Stimulated activated CD8-positive, alpha-beta memory T cell treated with anti-CD3 and anti-CD28 coated beads, Interleukin-15, amount 100 ng/mL, for 48 hours (primary cell): Measurements from ENCODE around the gene ZNF683.

Source experiments
- DNase-seq, 2 donors: peaks; one replicate each; pipeline ENCODE4 v3.0.0-alpha.2; 2020; ENCODE audit warnings: low read depth in 2 of 2

ZNF683 gene

DNA sequence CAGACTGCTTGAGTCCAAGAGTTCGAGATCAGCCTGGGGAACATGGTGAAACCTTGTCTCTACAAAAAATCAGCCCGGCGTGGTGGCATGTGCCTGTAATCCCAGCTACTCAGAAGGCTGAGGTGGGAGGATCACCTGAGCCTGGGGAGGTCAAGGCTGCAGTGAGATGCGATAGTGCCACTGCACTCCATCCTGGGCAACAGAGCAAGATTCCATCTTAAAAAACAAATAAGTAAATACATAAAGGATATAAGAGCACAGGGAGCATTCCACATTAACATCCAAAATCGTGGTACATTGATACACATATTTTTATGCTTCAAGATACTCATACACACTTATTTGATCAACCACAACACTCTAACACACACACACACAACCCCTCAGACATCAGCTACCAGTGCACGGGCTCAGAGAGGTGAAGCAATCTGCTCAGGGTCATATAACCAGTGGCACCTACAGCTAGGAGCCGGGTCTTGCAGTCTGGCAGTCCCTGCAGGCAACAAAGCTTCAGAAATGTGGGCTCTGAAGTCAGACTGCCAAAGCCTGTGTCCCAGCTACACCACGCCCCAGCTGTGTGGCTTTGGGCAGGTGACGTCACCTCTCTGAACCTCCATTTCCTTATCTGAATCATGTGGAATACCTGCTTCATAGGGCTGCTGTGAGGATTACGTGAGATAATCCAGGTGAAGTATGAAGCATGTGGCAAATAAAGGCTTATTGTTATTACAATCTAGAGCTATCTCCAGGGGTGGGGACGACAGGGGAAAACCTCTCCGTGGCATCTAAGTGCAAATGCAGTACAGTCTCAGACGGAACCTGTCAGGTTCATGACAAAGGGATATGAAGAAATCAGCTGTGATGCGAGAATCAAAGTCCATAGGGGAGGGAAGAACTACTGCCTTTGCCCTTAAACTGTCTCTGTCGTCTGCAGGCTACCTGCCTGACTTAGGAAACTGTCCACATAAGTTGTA lies 13.9 kb downstream of the ZNF683 start:
- peak; percentile 57 to 65 for DNase-seq

DNA sequence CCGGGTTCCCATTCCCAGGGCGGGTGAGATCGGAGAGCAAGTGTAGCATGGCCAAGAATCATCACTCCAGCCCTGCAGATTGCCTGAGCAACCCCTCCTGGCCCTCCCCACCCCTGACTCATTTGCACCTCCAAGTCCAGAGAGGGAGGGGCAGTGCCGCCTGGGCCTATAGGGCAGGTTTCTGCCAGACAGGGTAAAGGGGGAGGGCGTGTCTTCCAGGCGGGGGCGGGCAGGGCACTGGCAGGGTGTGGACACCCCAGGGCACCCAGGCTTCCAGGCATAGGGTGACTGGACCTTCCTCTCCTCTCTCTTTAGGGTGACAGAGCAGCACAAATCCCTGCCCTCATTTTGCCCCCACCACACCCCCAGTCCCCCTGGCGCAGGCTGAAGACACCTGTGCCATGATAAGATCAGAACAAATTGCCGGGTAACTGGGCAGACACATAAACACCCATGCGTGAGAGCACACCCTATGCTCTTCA lies 15.4 kb downstream of the ZNF683 start:
- DNase-seq: no peak

DNA sequence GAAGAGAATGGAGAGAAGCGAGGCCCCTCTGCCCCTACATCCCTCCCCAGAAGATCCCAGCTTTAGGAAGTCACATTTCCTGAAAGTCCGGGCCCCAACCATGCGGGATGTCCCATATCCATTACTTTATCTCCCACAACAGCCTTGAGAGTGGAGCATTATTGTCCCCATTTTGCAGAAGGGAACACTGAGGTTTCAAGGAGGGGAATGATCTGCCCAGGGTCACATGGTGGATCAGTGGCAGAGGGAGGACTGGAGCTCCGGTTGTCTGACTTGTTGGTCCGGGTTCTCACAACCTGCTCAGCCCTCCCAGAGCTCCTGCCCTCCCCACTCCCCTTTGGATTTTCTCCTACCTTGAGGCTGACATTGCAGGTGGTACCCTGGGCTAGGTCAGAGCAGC lies 16.4 kb downstream of the ZNF683 start:
- DNase-seq: no peak

DNA sequence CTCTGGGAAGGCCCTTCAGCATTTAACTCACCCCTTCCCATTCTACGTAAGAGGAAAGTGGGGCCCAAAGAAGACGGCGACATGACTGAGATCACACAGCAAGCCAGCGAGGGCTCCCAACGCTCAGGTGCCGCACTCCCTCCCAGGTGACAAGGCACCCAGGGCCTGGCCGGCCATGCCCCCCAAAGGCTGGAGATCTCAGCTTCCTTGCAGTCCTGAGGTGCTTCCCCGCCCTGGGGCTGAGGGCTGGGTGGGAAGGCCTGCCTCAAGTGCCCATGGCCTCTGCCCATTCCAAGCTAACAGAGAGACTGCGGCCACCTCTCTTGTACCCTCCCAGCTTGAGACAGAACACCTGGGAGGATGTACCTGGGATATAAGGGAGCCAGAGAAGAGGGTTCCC lies 17.6 kb downstream of the ZNF683 start:
- no peak for DNase-seq

DNA sequence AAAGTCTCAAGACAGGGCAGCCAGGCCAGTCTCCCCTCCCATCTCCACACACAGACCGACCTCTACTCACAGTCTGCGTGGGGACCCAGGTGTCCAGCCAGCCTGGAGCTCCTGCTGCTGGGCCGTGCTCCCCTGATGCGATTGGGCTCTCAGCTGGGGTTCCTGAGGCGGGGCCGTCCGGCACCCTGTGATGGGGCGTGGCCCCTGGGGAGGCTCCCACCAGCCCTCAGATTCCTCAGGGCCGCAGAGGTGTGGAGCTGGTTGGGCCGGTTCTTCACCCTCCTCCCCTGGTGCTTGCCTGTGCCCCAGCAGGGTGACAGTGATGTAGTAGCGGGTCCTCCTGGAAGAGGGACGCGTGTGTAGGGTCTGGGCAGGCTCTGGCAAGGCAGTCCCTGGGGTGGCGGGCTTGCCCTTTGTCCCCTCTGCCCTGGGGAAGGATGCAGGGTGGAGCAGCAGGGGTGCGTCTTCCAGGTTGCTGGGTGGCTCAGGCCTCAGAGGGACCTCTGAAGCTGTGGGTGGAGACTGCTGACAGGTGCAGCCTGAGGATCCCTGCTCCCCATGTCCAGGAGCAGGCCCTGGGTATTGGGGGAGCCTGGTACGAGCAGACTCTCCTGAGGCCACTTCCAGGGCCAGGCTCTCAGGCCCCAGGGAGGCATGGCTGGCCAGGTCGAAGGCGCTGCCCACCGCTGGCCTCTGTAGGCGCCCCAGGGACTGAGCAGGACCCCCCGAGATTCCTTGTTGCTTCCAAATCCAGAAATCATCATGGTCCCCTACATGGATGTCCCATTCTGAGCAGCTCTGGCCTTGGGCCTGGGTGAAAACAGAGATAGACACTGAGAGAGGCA lies 18.4 kb downstream of the ZNF683 start, which contains the start of gene CRYBG2:
CRYBG2 (minus strand) TSS at position 155 of the 845 bp plus-strand sequence. CDS start 7,473 bp downstream, outside the sequence.
- no peak for DNase-seq

DNA sequence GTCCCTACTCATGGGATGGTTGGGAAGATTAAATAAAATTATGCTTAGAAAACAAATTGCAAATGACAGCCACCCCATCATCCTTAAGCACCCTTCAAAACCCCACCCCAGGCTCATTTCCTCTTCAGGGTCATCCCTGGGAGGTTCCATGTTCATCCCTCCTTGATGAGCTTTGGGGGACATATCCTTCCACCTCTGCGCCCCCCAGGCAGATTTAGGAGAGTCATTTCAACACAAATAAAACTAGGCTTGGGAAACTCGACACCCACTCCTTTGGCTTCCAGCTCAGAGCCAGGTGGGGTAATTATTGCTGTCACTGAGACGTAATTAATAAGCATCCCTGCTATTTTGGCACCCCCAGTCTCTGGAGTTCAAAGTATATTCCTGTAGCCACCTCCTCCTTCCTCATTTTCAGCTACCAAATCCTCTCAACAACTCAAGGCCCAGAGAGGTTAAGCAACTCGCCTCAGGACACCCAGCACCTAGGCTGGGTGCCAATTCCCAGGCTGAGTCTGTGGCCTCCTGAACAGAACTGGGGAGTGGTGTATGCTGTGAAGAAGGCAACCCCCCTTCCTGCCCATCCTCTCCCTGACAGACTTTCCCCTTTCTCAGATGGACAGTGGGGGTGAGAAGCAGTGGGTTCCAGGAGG lies 19.2 kb downstream of the ZNF683 start:
- DNase-seq: no peak

DNA sequence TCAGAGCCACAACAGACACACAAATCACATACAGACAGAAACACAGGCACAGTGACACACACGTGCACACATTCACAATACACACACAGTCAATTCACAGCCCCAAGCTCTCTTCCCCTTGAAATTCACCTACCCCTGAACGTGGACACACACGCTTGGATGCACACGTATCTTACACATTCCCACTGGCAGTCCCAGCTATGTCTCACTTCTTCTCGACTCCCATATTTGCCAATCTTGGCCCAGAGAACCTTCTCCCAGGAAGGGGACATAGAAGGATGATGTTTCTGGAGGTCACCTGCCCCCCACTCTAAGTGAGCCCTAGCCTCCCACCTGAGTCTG lies 20.2 kb downstream of the ZNF683 start:
- DNase-seq: no peak

DNA sequence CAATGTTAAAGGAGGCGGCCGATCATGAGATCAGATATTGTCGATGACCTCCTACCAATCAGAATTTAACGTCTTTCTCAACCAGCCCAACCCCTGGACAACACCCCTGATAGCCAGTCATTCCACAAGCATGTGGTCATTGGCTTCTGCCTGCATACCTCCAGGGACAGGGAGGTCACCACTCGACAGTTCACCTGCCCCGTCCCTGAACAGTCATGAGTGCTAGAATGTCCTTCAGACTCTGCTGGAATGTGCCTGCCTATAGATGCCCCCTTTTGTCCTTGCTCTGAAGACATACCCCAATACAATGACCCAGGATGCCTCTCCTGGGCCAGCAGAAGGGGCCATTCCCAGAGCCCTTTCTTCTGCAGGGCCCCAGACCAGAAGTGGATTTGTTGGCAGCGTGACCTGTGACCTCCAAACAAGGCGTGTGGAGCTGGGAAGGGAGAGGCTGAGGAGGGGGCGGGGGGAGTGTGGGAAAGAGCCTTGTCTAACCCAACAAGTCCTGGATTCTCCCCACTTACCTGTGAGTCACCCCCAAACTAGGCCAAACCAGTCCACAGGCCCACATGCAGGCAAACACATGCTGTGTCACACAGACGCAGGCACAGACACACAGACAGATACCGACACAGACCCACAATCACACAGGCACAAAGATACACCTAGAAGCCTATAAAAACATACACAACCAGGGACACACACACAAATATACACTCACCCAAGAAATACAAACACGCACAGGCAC lies 20.8 kb downstream of the ZNF683 start:
- DNase-seq: no peak

DNA sequence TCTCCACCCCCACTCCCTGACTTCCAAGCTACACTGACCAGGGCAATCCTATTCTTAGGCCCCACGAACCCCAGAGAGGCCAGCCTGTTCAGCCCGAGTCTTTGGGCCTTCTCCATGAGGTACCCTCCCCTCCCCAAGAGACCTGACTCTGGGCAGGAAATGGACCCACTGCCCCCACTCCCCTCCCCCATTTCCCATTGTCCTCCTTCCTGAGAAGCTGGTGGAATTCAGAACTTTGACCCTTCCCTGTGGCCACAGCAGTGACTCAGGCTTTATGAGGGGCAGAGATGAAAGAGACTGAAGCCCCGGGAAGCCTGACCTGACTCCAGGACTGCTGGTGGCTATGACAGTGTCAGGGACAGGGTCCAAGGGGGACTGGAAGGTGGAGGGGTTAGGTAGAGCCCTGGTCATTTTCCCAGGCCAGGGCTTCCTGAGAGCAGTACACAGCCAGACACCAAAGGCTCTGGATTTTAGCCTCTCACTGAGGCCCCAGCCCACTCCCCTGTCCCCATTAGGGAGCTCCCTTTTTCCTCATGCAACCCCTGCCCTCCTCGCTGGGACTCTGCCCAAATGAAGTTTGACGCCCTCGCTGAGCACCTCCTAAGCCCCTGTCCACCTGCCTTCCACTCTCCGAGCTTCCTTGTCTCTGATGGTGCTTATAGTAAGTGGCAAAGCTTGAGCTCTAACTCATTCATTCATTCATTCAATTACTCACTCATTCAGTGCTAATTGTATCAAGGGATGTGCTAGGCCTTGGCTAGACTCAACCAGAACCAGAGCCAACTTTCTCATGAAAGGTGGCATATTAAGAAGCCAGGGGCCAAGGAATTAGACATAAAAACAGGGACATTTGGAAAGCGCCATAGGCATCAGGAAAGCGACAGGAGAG lies 21.6 kb downstream of the ZNF683 start:
- no peak for DNase-seq

DNA sequence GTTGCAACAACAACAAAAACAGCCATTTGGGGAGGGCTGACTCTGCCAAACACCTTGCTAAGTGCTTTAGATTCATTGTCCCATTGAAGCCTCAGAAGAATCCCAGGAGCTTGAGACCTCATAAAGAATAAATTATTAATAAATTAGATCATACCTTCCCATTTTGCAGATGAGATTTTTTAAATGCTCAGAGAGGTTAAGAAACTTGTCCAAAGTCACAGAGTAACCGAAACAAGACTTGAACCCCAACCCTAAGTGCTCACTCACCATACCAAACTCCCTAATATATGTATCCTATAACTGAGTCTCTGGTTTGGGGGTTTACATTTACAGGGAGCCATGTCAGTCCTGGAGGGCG lies 22.2 kb downstream of the ZNF683 start:
- no peak for DNase-seq

DNA sequence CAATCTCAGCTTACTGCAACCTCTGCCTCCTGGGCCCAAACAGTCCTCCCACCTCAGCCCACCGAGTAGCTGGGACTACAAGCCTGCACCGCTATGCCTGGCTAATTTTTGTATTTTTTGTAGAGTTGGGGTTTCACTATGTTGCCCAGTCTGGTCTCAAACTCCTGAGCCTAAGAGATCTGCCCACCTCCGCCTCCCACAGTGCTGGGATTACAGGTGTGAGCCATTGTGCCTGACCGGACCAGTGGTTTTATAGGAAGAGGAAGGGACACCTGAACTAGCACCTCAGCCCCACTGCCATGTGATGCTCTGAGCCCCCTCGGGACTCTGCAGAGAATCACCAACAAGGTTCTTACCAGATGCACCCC lies 22.7 kb downstream of the ZNF683 start:
- no peak for DNase-seq

DNA sequence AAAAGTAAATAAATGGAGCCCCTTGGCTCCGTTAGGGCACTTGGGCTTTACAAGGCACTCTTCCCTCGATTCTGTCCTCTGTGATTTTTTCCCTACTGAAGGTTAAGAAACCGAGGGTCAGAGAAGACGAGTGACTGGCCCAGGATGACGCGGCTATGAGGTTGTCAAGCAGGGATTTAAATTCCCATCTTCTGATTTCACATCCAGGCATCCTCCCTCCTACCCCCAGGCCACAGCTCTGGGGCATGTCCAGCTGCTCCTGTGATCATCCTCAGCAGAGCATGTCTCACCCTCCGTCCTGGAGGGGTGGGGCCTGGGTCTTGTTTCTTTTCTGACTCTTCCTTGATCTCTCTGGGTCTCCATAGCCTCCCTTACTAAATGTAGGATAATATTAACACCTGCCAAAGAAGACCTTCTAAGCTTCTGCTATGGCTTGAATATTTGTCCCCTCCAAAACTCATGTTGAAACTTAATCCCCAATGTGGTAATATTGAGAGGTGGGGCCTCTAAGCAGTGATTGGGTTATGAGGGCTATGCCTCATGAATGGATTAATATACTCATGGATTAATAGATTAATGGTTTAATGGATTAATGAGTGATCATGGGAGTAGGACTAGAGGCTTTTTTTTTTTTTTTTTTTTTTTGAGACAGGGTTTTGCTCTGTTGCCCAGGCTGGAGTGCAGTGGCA lies 23.2 kb downstream of the ZNF683 start:
- DNase-seq: no peak

DNA sequence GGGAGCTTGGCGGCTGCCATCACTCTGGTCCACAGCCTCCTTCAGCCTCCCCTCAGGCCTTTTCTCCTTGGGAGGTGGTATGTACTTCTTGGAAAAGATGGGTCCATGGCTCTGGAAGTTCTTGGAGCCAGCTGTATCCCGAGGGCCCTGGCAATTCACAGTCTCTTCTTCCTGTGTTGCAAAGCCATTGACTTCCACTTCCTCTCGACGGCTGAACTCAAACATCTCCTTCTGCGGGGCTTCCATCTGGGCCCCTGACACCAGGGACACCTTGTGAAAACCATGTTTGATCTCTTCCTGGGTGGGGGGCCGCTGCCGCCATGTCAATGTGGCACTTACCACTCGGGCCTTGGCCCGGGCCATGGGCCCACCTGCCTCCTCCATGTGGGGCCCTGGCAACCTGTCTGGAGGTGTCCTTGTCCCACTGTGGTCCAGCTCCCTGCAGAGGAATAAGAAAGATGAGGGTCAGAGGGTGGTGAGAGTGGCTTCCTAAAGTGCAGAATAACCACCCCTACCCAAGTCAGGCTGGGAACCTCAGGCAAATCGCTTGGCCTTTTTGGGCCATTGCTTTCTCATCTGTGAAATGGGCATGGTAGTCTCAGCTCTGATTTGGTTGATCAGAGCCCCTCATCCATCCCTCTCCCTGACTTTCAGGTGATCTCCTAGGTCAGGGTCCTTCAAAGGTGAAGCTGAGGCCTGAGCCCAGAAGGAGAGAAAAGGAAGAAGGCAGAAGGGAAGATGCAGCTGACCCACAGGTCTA lies 26.1 kb downstream of the ZNF683 start:
- no peak for DNase-seq

DNA sequence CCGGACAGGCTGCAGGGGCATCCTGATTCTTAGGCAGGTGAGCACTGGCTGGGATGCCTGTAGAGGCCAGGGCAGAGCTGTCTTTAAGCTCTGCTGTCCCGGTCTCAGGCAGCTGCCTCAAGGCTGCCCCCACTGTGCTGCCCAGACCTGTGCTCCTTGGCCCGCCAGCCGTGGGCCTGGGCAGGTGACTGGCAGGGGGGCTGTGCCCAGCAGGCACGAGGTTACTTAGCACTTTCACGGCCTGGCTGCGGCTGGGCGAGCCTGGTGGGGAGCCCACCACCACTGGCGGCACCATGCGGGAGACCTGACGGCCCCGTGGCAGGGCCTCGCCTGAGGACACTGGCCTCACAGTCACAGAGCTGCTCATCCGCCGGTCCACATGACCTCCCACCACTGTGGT lies 26.8 kb downstream of the ZNF683 start:
- DNase-seq: no peak

DNA sequence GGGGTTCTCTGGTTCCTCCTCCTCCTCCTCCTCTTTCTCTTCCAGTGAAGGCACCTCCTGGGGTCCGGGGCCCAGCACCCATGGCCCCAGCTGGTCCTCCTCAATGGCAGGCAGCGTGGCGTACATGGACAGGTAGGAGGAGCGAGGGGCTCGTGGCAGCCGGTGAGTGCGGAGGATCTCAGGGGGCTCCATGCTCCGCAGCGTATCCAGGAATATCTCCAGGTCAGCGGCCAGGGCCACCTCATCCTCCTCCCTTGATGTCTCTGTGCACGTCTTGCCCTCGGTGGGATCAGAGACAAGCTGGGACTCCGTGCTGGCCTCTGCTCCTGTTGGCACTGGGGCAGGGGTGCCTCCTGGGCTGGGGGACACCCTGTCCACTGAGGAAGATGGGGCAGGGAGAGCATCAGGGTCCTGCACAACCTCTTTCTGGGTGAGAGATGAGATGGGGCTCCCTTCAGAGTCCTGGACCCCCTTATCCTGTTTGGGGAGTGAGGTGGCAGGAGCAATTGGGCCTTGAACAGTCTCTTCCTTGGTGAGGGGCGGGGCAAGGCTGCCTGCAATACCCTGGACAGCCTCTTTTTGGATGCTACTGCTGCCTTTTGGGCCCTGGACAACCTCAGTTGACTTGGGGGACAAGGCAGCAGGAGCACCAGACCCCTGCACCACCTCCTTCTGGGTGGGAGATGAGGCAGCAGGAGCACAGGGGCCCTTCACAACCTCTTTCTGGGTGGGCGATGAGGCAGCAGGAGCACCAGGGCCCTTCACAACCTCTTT lies 28.2 kb downstream of the ZNF683 start:
- DNase-seq: no peak

DNA sequence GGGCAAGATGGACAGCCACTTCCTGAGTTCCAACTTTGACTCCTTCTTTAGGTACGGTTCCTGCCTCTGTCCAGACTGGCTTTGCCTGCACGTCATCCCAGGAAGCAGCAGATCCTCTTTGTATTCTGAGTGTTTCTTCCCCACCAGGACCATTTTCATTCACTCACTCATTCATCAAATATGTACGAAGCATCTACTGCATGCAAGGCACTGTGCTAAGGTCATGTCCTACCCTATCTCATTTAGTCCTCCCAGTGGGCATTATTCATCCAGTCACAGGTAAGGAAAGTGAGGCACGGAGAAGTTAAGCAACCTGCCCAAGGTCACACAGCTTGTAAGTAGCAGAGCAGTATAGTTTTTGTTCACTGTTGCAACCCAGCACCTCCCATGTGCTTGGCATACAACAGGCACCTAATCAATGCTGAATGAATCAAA lies 32.5 kb downstream of the ZNF683 start:
- DNase-seq: no peak

DNA sequence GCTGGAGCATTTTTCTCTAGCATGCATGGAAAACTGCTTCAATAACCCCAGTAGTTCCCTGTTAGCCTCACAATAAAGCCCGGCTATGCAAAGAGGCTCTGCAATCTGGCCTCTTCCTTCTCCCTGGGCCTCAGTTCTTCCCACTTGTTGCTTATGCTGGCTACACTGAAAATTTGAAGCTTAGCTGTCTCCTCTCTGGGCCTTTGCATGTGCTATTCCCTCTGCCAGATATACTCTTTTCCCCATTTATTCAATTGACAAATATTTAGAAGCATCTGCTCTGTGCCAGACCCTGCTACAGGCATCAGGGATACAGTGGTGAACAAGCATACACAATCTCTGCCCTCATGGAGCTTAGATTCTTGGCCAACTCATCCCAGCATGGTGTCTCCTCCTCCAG lies 33.9 kb downstream of the ZNF683 start:
- DNase-seq: no peak

DNA sequence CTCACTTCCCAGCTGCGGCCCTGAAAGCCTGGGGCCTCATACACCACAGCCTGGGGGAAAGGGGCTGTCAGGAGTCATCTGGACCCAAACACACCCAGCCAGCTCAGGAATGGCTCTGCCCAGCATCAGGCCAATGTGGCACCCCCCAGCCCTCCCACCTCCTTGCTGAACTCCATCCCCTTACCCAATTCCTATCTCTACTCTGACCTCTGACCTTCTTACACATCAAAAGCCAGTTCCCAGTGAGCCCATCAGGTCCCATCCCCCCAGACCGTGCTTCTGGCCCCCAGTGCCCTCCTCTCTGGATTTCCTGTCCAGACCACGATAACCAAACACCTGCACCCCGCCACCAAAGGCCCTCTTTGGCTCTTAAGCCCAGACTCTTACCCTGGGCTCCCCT lies 34.9 kb downstream of the ZNF683 start:
- DNase-seq: no peak
